HepG2 (cell line): ENCODE data around the gene COA3. TPM values are rescaled to one million over a fixed set of nuclear protein-coding genes. Genes with fewer than 3 reads are reported as not detected.

Experiments
- BRCA1 ChIP-seq: sonication (generic); formaldehyde crosslinking; IDR thresholded peaks from 2 replicates; pipeline ENCODE4 v1.4.0; 2020; ENCODE audit warnings: missing genetic modification reagents
- CBFB ChIP-seq: sonication (generic); formaldehyde crosslinking; IDR thresholded peaks from 2 replicates; pipeline ENCODE4 v1.4.0; 2020; ENCODE audit warnings: missing genetic modification reagents
- DR1 ChIP-seq: sonication (generic); formaldehyde crosslinking; IDR thresholded peaks from 2 replicates; pipeline ENCODE4 v1.8.0; 2021; ENCODE audit warnings: mild to moderate bottlenecking, missing genetic modification reagents, inconsistent platforms
- FOXP1 ChIP-seq, 2 experiments: fragments of 450-650 bp in 1 of 2; IDR thresholded peaks; 2 replicates each; pipeline ENCODE4 v1.6.1; 2017 to 2018; ENCODE audit warnings: antibody characterized with exemption in 1 of 2
- KDM1A ChIP-seq: IDR thresholded peaks from 2 replicates; pipeline ENCODE4 v1.6.1; 2016; ENCODE audit warnings: missing compliant biosample characterization
- MEIS2 ChIP-seq: sonication (generic); formaldehyde crosslinking; IDR thresholded peaks from 2 replicates; pipeline ENCODE4 v1.9.0; 2021; ENCODE audit warnings: mild to moderate bottlenecking, missing genetic modification reagents
- MIER3 ChIP-seq: IDR thresholded peaks from 2 replicates; pipeline ENCODE4 v1.6.1; 2016; ENCODE audit warnings: missing compliant biosample characterization, borderline replicate concordance
- PAX8 ChIP-seq: sonication (generic); formaldehyde crosslinking; IDR thresholded peaks from 2 replicates; pipeline ENCODE4 v1.8.0; 2022; ENCODE audit warnings: mild to moderate bottlenecking, missing genetic modification reagents, borderline replicate concordance
- SAP130 ChIP-seq: IDR thresholded peaks from 2 replicates; pipeline ENCODE4 v1.6.1; 2016; ENCODE audit warnings: low read depth
- U2AF1 ChIP-seq: fragments of 200-400 bp; formaldehyde crosslinking; optimal IDR thresholded peaks from 2 replicates; pipeline ENCODE3; 2017; ENCODE audit warnings: mild to moderate bottlenecking, low read depth, low read length
- XRCC5 ChIP-seq: fragments of 200-400 bp; formaldehyde crosslinking; optimal IDR thresholded peaks from 2 replicates; pipeline ENCODE3; 2017; ENCODE audit warnings: mild to moderate bottlenecking, low read length
- ZNF441 ChIP-seq: sonication (generic); formaldehyde crosslinking; IDR thresholded peaks from 2 replicates; pipeline ENCODE4 v1.7.0; 2021; ENCODE audit warnings: missing genetic modification reagents, borderline replicate concordance
- ZNF570 ChIP-seq: sonication (generic); formaldehyde crosslinking; IDR thresholded peaks from 2 replicates; pipeline ENCODE4 v1.4.0; 2020; ENCODE audit warnings: mild to moderate bottlenecking, missing genetic modification reagents, borderline replicate concordance
- polyA plus RNA-seq, 8 experiments: library from polyadenylated mRNA; depleted of rRNA in 3 of 8; stranded (reverse) in 7 of 8; unstranded in 1 of 8; fragments of >200 nt; fragmentation: Illumina TruSeq in 4 of 8; extraction: Trizol in 4 of 8; gene quantifications; 2 replicates each; pipeline versions ENCODE4 v1.2.1 to v1.2.3, GENCODE V29; 2011 to 2016; ENCODE audit warnings: low read depth in 4 of 8, missing spikeins in 1 of 8, mixed read lengths in 1 of 8; ENCODE audit not compliant: insufficient read depth in 1 of 8
- total RNA-seq, 5 experiments: library from RNA; depleted of rRNA; stranded (reverse); fragments of >200 nt; fragmentation: Illumina TruSeq; extraction: Trizol; gene quantifications; 2 replicates each; pipeline ENCODE4 v1.2.3, GENCODE V29; 2016; ENCODE audit warnings: low read depth in 1 of 5
- TF ChIP-seq, protein P1 (sequence below): sonication (generic); formaldehyde crosslinking; IDR thresholded peaks from 2 replicates; pipeline ENCODE4 v1.8.1; 2023; ENCODE audit warnings: mild to moderate bottlenecking, missing genetic modification reagents
- TF ChIP-seq, protein P2 (sequence below): conservative IDR thresholded peaks from 2 replicates; pipeline ENCODE4 v1.6.1; 2018; ENCODE audit warnings: missing genetic modification reagents
- TF ChIP-seq, protein P3 (sequence below): sonication (generic); formaldehyde crosslinking; conservative IDR thresholded peaks from 2 replicates; pipeline ENCODE4 v1.4.0; 2020; ENCODE audit warnings: mild to moderate bottlenecking, missing genetic modification reagents, moderate library complexity
- TF ChIP-seq, protein P4 (sequence below): sonication (generic); formaldehyde crosslinking; IDR thresholded peaks from 2 replicates; pipeline ENCODE4 v1.5.0; 2020; ENCODE audit warnings: missing genetic modification reagents
- TF ChIP-seq, protein P5 (sequence below): sonication (generic); formaldehyde crosslinking; IDR thresholded peaks from 2 replicates; pipeline ENCODE4 v1.4.0; 2020; ENCODE audit warnings: low read depth, mild to moderate bottlenecking, missing genetic modification reagents
- TF ChIP-seq, protein P6 (sequence below): sonication (generic); formaldehyde crosslinking; IDR thresholded peaks from 2 replicates; pipeline ENCODE4 v1.4.0; 2020; ENCODE audit warnings: missing genetic modification reagents

The COA3 gene
- total and polyA plus RNA-seq, 2 of the 13 experiments (the other 11 are each of a cell fraction or from before 2014, with no cell fraction given): 133 to 202 TPM

DNA sequence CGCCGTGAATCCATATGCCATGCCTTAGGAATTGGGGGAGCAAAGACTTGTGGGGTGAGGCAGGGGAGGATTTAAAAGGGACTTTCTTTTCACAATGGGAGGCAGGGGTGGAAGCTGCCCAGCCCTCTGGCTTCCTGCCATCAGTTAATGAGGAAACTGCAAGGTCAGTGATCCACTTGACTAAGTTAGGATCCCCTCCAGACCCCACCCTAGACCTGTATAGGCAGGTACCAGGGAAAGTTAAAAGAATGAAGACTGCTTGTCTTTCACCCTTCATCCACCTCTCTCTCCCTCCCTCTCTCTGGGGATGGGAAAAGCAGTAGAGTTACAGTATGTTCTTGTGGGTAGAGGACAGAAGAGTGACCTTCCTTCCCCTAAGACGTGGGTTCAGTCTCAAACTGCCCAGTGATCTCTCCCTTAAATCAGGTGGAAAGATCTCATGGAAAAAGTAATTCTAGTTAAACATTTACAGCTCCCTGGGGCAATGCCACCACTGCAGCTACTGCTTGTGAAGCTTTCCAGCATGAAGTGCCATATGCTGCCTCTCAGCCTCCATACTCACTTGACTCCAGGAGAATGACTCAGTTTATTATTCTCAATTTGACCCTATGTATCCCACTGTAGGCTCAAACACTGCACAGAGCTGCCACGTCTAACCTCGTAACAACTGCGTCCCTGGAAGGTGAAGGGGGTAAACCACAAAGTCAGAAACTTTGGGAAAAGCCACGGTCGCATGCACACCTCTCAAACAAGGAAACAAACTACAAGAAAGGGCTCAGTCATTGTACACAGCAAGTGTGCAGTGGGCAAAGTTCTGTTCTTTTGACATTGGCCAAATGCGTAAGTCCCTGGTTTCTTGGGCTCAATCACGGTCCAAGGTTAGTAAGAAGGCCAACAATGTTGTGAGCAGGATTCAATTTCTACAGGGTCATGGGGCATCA is 1.2 kb downstream of the COA3 start (continued):
- TF ChIP-seq, protein P1, sequence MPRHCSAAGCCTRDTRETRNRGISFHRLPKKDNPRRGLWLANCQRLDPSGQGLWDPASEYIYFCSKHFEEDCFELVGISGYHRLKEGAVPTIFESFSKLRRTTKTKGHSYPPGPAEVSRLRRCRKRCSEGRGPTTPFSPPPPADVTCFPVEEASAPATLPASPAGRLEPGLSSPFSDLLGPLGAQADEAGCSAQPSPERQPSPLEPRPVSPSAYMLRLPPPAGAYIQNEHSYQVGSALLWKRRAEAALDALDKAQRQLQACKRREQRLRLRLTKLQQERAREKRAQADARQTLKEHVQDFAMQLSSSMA: no peak
- TF ChIP-seq, protein P2, sequence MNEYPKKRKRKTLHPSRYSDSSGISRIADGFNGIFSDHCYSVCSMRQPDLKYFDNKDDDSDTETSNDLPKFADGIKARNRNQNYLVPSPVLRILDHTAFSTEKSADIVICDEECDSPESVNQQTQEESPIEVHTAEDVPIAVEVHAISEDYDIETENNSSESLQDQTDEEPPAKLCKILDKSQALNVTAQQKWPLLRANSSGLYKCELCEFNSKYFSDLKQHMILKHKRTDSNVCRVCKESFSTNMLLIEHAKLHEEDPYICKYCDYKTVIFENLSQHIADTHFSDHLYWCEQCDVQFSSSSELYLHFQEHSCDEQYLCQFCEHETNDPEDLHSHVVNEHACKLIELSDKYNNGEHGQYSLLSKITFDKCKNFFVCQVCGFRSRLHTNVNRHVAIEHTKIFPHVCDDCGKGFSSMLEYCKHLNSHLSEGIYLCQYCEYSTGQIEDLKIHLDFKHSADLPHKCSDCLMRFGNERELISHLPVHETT (CRISPR knock-in tag): no peak
- TF ChIP-seq CBFB: no peak
- no peak for TF ChIP-seq MIER3 (CRISPR knock-in tag)
- TF ChIP-seq, protein P3, sequence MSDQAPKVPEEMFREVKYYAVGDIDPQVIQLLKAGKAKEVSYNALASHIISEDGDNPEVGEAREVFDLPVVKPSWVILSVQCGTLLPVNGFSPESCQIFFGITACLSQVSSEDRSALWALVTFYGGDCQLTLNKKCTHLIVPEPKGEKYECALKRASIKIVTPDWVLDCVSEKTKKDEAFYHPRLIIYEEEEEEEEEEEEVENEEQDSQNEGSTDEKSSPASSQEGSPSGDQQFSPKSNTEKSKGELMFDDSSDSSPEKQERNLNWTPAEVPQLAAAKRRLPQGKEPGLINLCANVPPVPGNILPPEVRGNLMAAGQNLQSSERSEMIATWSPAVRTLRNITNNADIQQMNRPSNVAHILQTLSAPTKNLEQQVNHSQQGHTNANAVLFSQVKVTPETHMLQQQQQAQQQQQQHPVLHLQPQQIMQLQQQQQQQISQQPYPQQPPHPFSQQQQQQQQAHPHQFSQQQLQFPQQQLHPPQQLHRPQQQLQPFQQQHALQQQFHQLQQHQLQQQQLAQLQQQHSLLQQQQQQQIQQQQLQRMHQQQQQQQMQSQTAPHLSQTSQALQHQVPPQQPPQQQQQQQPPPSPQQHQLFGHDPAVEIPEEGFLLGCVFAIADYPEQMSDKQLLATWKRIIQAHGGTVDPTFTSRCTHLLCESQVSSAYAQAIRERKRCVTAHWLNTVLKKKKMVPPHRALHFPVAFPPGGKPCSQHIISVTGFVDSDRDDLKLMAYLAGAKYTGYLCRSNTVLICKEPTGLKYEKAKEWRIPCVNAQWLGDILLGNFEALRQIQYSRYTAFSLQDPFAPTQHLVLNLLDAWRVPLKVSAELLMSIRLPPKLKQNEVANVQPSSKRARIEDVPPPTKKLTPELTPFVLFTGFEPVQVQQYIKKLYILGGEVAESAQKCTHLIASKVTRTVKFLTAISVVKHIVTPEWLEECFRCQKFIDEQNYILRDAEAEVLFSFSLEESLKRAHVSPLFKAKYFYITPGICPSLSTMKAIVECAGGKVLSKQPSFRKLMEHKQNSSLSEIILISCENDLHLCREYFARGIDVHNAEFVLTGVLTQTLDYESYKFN (CRISPR knock-in tag): peak; percentile 52
- TF ChIP-seq DR1 (CRISPR knock-in tag): 0 out of 2 replicates have a peak, but pooled peaks have one; percentile 49
- 0 out of 2 replicates have a peak, but pooled peaks have one; percentile 23 for TF ChIP-seq ZNF441 (CRISPR knock-in tag)
- TF ChIP-seq FOXP1 (IDR thresholded peaks at IDR 0.05): no peak
- 0 out of 2 replicates have a peak, but pooled peaks have one; percentile 27 for TF ChIP-seq FOXP1 (CRISPR knock-in tag; IDR thresholded peaks at IDR 0.05)
- TF ChIP-seq, protein P4, sequence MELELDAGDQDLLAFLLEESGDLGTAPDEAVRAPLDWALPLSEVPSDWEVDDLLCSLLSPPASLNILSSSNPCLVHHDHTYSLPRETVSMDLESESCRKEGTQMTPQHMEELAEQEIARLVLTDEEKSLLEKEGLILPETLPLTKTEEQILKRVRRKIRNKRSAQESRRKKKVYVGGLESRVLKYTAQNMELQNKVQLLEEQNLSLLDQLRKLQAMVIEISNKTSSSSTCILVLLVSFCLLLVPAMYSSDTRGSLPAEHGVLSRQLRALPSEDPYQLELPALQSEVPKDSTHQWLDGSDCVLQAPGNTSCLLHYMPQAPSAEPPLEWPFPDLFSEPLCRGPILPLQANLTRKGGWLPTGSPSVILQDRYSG (CRISPR knock-in tag): no peak
- no peak for TF ChIP-seq BRCA1 (CRISPR knock-in tag)
- TF ChIP-seq, protein P5, sequence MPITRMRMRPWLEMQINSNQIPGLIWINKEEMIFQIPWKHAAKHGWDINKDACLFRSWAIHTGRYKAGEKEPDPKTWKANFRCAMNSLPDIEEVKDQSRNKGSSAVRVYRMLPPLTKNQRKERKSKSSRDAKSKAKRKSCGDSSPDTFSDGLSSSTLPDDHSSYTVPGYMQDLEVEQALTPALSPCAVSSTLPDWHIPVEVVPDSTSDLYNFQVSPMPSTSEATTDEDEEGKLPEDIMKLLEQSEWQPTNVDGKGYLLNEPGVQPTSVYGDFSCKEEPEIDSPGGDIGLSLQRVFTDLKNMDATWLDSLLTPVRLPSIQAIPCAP (CRISPR knock-in tag): no peak
- TF ChIP-seq, protein P6, sequence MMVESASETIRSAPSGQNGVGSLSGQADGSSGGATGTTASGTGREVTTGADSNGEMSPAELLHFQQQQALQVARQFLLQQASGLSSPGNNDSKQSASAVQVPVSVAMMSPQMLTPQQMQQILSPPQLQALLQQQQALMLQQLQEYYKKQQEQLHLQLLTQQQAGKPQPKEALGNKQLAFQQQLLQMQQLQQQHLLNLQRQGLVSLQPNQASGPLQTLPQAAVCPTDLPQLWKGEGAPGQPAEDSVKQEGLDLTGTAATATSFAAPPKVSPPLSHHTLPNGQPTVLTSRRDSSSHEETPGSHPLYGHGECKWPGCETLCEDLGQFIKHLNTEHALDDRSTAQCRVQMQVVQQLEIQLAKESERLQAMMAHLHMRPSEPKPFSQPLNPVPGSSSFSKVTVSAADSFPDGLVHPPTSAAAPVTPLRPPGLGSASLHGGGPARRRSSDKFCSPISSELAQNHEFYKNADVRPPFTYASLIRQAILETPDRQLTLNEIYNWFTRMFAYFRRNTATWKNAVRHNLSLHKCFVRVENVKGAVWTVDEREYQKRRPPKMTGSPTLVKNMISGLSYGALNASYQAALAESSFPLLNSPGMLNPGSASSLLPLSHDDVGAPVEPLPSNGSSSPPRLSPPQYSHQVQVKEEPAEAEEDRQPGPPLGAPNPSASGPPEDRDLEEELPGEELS (CRISPR knock-in tag): no peak
- TF ChIP-seq XRCC5: no peak
- TF ChIP-seq U2AF1: no peak
- no peak for TF ChIP-seq ZNF570 (CRISPR knock-in tag)
- TF ChIP-seq PAX8: 0 out of 2 replicates have a peak, but pooled peaks have one; percentile 69
- TF ChIP-seq MEIS2 (CRISPR knock-in tag): no peak
- TF ChIP-seq KDM1A (CRISPR knock-in tag): no peak
- TF ChIP-seq SAP130: peak; percentile 73
